H1 (cell line): ENCODE results near the gene FMNL2. TPM values are rescaled to one million over a fixed set of nuclear protein-coding genes. Genes with fewer than 3 reads are reported as not detected.

Source experiments
- CTCF ChIA-PET: fragments of 300-600 bp; sonication (Branson Sonifier 250); formaldehyde crosslinking; loops from one replicate; lab custom pipeline; 2021; ENCODE audit not compliant: partially characterized antibody; lab: Charles Lee
- POLR2A ChIA-PET: fragments of 300-600 bp; sonication (Branson Sonifier 250); formaldehyde crosslinking; loops from one replicate; lab custom pipeline; 2021; ENCODE audit warnings: inconsistent platforms; ENCODE audit not compliant: partially characterized antibody; lab: Charles Lee
- DNase-seq, 2 experiments: peaks; one replicate each; pipeline versions ENCODE4 v3.0.0 to v3.0.0-alpha.2; 2010 to 2022; ENCODE audit warnings: low spot score in 2 of 2, low read depth in 1 of 2, mixed read lengths in 1 of 2
- FAIRE-seq: peaks from 2 replicates; lab custom pipeline; 2011; peaks lifted over from hg19 to GRCh38; lab: Jason Lieb, UNC
- H2AFZ ChIP-seq: 2 replicates; pipeline ENCODE4 v1.8.1; 2012; ENCODE audit warnings: low read length, inconsistent platforms
- H2AK5ac ChIP-seq: 2 replicates; pipeline ENCODE4 v1.6.1; 2013; ENCODE audit warnings: low read depth, low read length
- H2BK120ac ChIP-seq: replicated peaks from 2 replicates; pipeline ENCODE3; 2013; ENCODE audit warnings: low read depth, low read length, inconsistent platforms
- H2BK12ac ChIP-seq: 2 replicates; pipeline ENCODE4 v1.6.1; 2013; ENCODE audit warnings: low read depth, low read length
- H2BK15ac ChIP-seq: 2 replicates; pipeline ENCODE4 v1.6.1; 2013; ENCODE audit warnings: low read length
- H2BK20ac ChIP-seq: 2 replicates; pipeline ENCODE4 v1.6.1; 2013; ENCODE audit warnings: low read length
- H2BK5ac ChIP-seq: 2 replicates; pipeline ENCODE4 v1.6.1; 2013; ENCODE audit warnings: low read depth, low read length
- H3K14ac ChIP-seq: 2 replicates; pipeline ENCODE4 v1.6.1; 2013; ENCODE audit warnings: inconsistent platforms; ENCODE audit not compliant: insufficient read length
- H3K18ac ChIP-seq: 2 replicates; pipeline ENCODE4 v1.6.1; 2013; ENCODE audit warnings: low read length; ENCODE audit errors: extremely low read depth
- H3K23ac ChIP-seq: 2 replicates; pipeline ENCODE4 v1.6.1; 2013; ENCODE audit warnings: inconsistent platforms; ENCODE audit not compliant: insufficient read length
- H3K23me2 ChIP-seq: 2 replicates; pipeline ENCODE4 v1.6.1; 2013; ENCODE audit warnings: low read depth, low read length
- H3K27ac ChIP-seq: 2 replicates; pipeline ENCODE4 v1.6.1; 2011; ENCODE audit warnings: low read depth, low read length, inconsistent platforms
- H3K27me3 ChIP-seq, 4 experiments: replicated peaks in 1 of 4; 1 replicate in 1 of 4; 2 replicates in 3 of 4; pipeline versions ENCODE4 v1.6.1 to v1.8.1; 2011 to 2013; ENCODE audit warnings: low read length in 3 of 4, mild to moderate bottlenecking in 3 of 4, inconsistent platforms in 2 of 4, mixed read lengths in 2 of 4, moderate library complexity in 1 of 4; ENCODE audit not compliant: control insufficient read depth in 3 of 4, insufficient read depth in 3 of 4; ENCODE audit errors: extremely low read depth in 1 of 4
- H3K36me3 ChIP-seq, 4 experiments: 2 replicates each; pipeline versions ENCODE4 v1.6.1 to v1.8.1; 2011 to 2013; ENCODE audit warnings: mild to moderate bottlenecking in 4 of 4, low read length in 3 of 4, moderate library complexity in 2 of 4, control low read depth in 1 of 4, inconsistent platforms in 1 of 4; ENCODE audit not compliant: insufficient read depth in 4 of 4, control insufficient read depth in 2 of 4
- H3K4ac ChIP-seq: replicated peaks from 2 replicates; pipeline ENCODE3; 2013; ENCODE audit warnings: low read length, low read depth, mixed read lengths, inconsistent platforms; ENCODE audit not compliant: insufficient read length
- H3K4me1 ChIP-seq, 4 experiments: replicated peaks in 1 of 4; 1 replicate in 1 of 4; 2 replicates in 3 of 4; pipeline versions ENCODE4 v1.6.1 to v1.8.1; 2011 to 2013; ENCODE audit warnings: low read length in 3 of 4, inconsistent platforms in 2 of 4, mixed read lengths in 1 of 4; ENCODE audit not compliant: insufficient read depth in 4 of 4, control insufficient read depth in 3 of 4
- H3K4me2 ChIP-seq, 2 experiments: 2 replicates each; pipeline versions ENCODE4 v1.6.1 to v1.8.1; 2011 to 2013; ENCODE audit warnings: low read depth in 2 of 2, low read length in 2 of 2, control low read depth in 1 of 2, inconsistent platforms in 1 of 2, mild to moderate bottlenecking in 1 of 2; ENCODE audit not compliant: insufficient read depth in 1 of 2
- H3K4me3 ChIP-seq, 4 experiments: fragments of 200-600, 300-600 bp in 1 of 4; sonication (generic), shearing (Covaris generic), sonication (Bioruptor Twin) in 1 of 4; 2 replicates each; pipeline versions ENCODE4 v1.5.1 to v1.8.1; 2011 to 2016; ENCODE audit warnings: low read length in 4 of 4, low read depth in 3 of 4, control low read depth in 2 of 4, inconsistent platforms in 2 of 4, mild to moderate bottlenecking in 2 of 4, mixed read lengths in 1 of 4, moderate library complexity in 1 of 4; ENCODE audit not compliant: insufficient read depth in 2 of 4; ENCODE audit errors: extremely low read depth in 1 of 4
- H3K56ac ChIP-seq: replicated peaks from 2 replicates; pipeline ENCODE3; 2013; ENCODE audit warnings: low read depth, mild to moderate bottlenecking, mixed read lengths, low read length, inconsistent platforms; ENCODE audit not compliant: insufficient read length
- H3K79me1 ChIP-seq: 2 replicates; pipeline ENCODE4 v1.6.1; 2013; ENCODE audit warnings: low read depth, low read length, control low read depth
- H3K79me2 ChIP-seq, 2 experiments: 2 replicates each; pipeline versions ENCODE4 v1.6.1 to v1.8.1; 2012 to 2013; ENCODE audit warnings: low read length in 2 of 2, mild to moderate bottlenecking in 2 of 2, inconsistent platforms in 1 of 2; ENCODE audit not compliant: insufficient read depth in 2 of 2, control insufficient read depth in 1 of 2
- H3K9ac ChIP-seq, 4 experiments: replicated peaks in 1 of 4; 1 replicate in 1 of 4; 2 replicates in 3 of 4; pipeline versions ENCODE4 v1.6.1 to v1.8.1; 2011 to 2013; ENCODE audit warnings: low read depth in 3 of 4, low read length in 3 of 4, control low read depth in 2 of 4, mild to moderate bottlenecking in 2 of 4, moderate library complexity in 2 of 4, inconsistent platforms in 1 of 4; ENCODE audit errors: extremely low read depth in 1 of 4
- H3K9me3 ChIP-seq, 2 experiments: 2 replicates each; pipeline versions ENCODE4 v1.6.1 to v1.8.1; 2012 to 2013; ENCODE audit warnings: mild to moderate bottlenecking in 2 of 2, moderate library complexity in 2 of 2, control low read depth in 1 of 2, inconsistent platforms in 1 of 2, low read depth in 1 of 2, low read length in 1 of 2, mixed read lengths in 1 of 2; ENCODE audit not compliant: insufficient read depth in 2 of 2
- H4K20me1 ChIP-seq, 2 experiments: replicated peaks in 1 of 2; 2 replicates each; pipeline versions ENCODE3 to v1.8.1; 2011 to 2013; ENCODE audit warnings: inconsistent platforms in 2 of 2, low read length in 2 of 2, mild to moderate bottlenecking in 1 of 2; ENCODE audit not compliant: insufficient read depth in 2 of 2, control insufficient read depth in 1 of 2
- H4K5ac ChIP-seq: 2 replicates; pipeline ENCODE4 v1.6.1; 2013; ENCODE audit warnings: low read length, low read depth, mixed read lengths, inconsistent platforms; ENCODE audit not compliant: insufficient read length
- H4K8ac ChIP-seq: 2 replicates; pipeline ENCODE4 v1.8.0; 2013; ENCODE audit warnings: mild to moderate bottlenecking, moderate library complexity, low read length, inconsistent platforms; ENCODE audit not compliant: insufficient read depth; ENCODE audit errors: extremely low read depth
- H4K91ac ChIP-seq: replicated peaks from 2 replicates; pipeline ENCODE3; 2013; ENCODE audit warnings: low read length, mixed read lengths, inconsistent platforms; ENCODE audit not compliant: insufficient read length
- RXRA ChIP-seq: IDR thresholded peaks from 2 replicates; pipeline ENCODE4 v1.6.1; 2011; ENCODE audit warnings: low read depth, mild to moderate bottlenecking, low read length, moderate library complexity; ENCODE audit not compliant: insufficient read depth
- polyA plus RNA-seq, 7 experiments: library from polyadenylated mRNA; depleted of rRNA in 3 of 7; stranded (reverse) in 5 of 7; unstranded in 2 of 7; fragments of >200 nt in 5 of 7; fragments of 200-250 nt in 2 of 7; gene quantifications; 1 replicate in 5 of 7; 2 replicates in 1 of 7; 4 replicates in 1 of 7; pipeline versions ENCODE4 v1.2.1 to v1.2.3, GENCODE V29; 2011 to 2013; ENCODE audit warnings: missing spikeins in 2 of 7, mixed read lengths in 2 of 7
- total RNA-seq: library from RNA; stranded (reverse); fragmentation: NEBNext Ultra II Directional; extraction: Animal tissue kit (Norgen Biotek cat#: 25700); gene quantifications from 2 replicates; pipeline ENCODE4 v1.2.1, GENCODE V29; 2021

Gene FMNL2
- total and polyA plus RNA-seq, 2 of the 8 experiments (the other 6 are each of a cell fraction or from before 2014, with no cell fraction given), result 15.5 to 45.1 TPM

- Histone ChIP-seq H3K56ac (no peak overlapping the region), H2AFZ (no peak overlapping the region), H4K5ac (no peak overlapping the region), H3K79me1 (peaks cover 7% of the 10 kb centered on the region), H3K23ac (no peak overlapping the region), H3K23me2 (no peaks in the 10 kb centered on the region), H3K9me3 (no peaks in the 10 kb centered on the region), H3K4me3 (no peak overlapping the region), H3K4me2 (no peak overlapping the region), H3K27ac (no peak overlapping the region), H3K4me1 (peaks cover 0 to 5% (median 2%) of the 10 kb centered on the region in 4 experiments; a peak in 3 of 7 replicates), H3K18ac (no peak overlapping the region), H3K14ac (no peak overlapping the region), H4K20me1 (peaks cover 7 to 16% of the 10 kb centered on the region in 2 experiments), H3K27me3 (no peaks in the 10 kb centered on the region), H2BK20ac (no peak overlapping the region), H2BK12ac (no peak overlapping the region), H2BK15ac (no peak overlapping the region), H3K36me3 (no peaks in the 10 kb centered on the region), H2BK5ac (no peak overlapping the region), H3K79me2 (peaks cover 2 to 94% of the 10 kb centered on the region in 2 experiments; a peak in 3 of 4 replicates), H2AK5ac (no peak overlapping the region), H4K8ac (no peak overlapping the region), H3K4ac (no peak overlapping the region), H4K91ac (no peak overlapping the region), H3K9ac (no peak overlapping the region), H2BK120ac (no peak overlapping the region)
- ChIA-PET CTCF (interaction anchor here (2.0 kb wide), 1 partner anchor 23 kb away, joined by 5 read pairs; no protein-coding TSS in a partner anchor), POLR2A (no interaction called here)
- FAIRE-seq (no peak), DNase-seq (no peak)
- no peak for TF ChIP-seq RXRA
Observed at GRCh38 chr2:152383702-152384101, 48.7 kb downstream of the FMNL2 start.
